Inflammatory macrophage (primary cell): ENCODE results near the gene FBLIM1.
"Not testable (repeated sequence)": the region's sequence is repeated elsewhere in the genome, so short reads cannot be mapped to it uniquely, and the experiment has no call there.

Experiments
- DNase-seq, 2 donors: peaks; one replicate each; pipeline ENCODE4 v3.0.0-alpha.2; 2020 to 2022

The FBLIM1 gene

GRCh38 chr1:15820478-15820877 lies 61.9 kb downstream of the FBLIM1 start:
- no peak for DNase-seq

- peak in 1 of 2 donors; percentile 74 for DNase-seq
Observed at GRCh38 chr1:15825800-15826199, 67.2 kb downstream of the FBLIM1 start.

DNA sequence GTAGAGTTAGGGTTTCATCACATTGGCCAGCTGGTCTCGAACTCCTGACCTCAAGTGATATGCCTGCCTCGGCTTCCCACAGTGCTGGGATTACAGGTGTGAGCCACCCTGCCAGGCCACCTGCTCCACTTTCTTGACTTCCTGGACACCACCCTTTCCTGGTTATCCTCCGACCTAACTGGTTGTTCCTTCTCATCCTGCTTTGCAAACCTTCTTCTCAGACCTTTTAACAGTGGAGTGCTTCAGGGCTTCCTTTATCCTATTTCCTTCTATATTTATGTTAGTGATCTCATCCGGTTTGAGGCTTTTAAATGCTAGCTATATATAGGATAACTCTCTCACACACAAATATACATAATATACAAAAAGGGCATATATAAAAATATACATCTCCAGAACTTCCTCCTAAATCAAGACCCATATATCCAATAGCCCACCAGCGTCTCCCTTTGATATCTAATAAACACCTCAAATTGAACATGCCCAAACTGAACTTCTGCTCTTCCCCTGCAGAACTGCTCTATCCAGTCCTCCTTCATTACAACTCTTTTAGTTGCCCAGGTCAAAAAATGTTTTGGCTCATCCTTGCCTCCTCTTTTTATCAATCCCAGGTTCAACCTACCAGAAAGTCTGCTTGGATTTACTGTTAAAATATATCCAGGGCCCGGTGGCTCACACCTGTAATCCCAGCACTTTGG lies 68.4 kb downstream of the FBLIM1 start:
- DNase-seq: no peak

DNA sequence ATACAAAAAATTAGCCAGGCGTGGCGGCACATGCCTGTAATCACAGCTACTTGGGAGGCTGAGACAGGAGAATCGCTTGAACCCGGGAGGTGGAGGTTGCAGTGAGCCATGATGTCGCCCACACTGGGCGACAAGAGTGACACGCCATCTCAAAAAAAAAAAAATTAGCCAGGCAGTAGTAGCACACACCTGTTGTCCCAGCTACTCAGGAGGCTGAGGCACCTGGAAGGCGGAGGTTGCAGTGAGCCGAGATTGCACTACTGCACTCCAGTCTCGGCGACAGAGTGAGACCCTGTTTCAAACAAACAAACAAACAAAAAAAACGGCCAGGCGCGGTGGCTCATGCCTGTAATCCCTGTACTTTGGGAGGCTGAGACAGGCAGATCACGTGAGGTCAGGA lies 69.0 kb downstream of the FBLIM1 start:
- DNase-seq: not testable (repeated sequence)

- DNase-seq: not testable (repeated sequence)
Observed at GRCh38 chr1:15828931-15829330, 70.3 kb downstream of the FBLIM1 start.

DNA sequence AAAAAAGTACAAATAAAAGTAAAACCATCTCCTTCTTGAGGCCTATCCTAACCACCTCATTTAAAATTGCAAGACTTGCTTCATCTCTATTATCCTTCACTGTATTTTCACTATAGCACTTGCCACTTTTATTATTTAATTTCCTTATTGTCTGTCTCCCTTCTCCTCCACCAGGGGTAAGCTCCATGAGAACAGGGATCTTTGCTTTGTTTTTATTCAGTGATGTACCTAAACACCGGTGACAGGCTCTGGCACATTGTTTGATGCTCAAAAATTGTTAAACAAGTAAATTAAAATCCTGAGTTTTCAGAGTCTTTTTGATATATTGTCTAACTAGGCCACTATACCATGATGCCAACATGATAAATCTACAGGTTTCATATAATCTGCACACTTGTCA lies 71.7 kb downstream of the FBLIM1 start:
- DNase-seq: no peak

DNA sequence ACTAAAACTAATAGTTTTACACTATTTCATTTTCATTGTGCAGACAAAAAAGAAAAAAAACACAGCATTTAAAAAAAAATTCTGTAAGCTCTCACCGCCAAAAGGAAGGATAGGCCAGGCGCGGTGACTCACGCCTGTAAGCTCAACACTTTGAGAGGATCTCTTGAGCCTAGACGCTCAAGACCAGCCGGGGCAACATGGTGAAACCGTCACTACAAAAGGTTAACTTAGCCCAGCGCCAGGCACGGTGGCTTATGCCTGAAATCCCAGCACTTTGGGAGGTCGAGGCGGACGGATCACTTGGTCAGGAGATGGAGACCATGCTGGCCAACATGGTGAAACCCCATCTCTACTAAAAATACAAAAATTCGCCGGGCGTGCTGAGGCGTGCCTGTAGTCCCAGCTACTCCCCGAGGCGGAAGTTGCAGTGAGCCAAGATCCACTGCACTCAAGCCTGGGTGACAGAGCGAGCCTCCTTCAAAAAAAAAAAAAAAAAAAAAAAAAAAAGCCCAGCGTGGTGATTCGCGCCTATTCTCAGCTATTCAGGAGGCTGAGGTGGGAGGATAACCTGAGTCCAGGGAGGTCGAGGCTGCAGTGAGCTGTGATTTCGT lies 74.6 kb downstream of the FBLIM1 start:
- peak; percentile 58 to 59 for DNase-seq

DNA sequence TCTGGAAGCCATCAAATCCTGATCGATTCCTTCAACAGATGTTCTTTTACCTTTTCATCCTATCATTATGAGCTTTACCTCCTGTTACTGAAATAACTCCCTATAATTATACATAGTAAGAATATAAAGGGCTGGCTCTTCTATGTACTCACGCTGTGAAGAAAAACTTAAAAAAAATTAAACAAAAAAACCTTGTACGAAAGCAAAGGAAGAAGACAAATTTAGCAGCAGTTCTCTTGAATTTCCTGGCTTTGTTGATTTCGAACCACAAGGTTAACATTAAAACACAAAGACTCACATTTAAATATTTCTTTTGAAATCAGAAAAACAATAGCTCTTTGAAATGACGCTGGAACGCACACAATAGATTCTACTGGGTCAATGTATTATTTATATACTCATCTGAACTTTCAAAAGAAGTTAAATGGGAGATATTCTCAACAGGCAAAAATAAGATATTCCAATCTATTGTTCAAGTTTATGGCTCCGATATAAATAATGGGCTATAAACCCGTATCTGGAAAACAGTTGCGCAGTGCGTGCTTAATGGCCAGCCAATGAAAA lies 75.3 kb downstream of the FBLIM1 start:
- no peak for DNase-seq

GRCh38 chr1:15834406-15835204 lies 76.0 kb downstream of the FBLIM1 start:
- DNase-seq: peak; percentile 87 to 93

DNA sequence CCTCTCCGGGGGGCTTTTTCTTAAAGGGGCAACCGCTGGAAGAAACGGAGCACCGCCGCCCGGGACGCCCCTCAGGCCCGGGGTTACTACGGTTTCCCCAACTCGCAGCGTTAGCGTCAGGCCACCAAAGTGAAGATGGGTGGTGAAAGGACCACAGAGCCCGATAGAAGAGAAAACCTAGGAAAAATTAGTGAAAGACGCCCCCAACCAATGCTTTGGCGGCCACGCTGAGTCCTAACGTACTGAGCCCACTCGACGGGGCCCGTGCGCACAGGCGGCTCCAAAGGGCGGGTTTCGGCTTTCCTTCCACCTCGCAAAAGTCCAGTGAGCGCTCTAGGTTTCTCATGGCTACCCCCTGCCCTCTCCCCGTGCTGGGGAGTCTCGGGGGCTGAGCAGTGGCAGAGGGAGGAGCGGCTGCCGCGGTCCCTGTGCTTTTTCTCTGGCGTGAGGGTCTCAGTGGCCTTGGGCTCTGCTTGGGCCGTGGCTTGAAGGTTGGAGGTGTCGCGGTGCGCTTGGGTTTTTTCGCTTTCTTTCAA lies 76.7 kb downstream of the FBLIM1 start:
- peak in 1 of 2 donors; percentile 43 for DNase-seq

GRCh38 chr1:15835741-15836510 lies 77.3 kb downstream of the FBLIM1 start:
- DNase-seq: peak; percentile 100
